HG03469 (cell line): ENCODE results near the gene HORMAD2.
"Not testable (repeated sequence)": the region's sequence is repeated elsewhere in the genome, so short reads cannot be mapped to it uniquely, and the experiment has no call there.

ENCODE experiments used
- ATAC-seq: cut with Tn5 transposase; IDR thresholded peaks from one replicate; pipeline ENCODE4 v1.9.1; 2021; ENCODE audit warnings: mild to moderate bottlenecking, moderate library complexity, moderate number of reproducible peaks; ENCODE audit not compliant: unreplicated experiment

The HORMAD2 gene

DNA sequence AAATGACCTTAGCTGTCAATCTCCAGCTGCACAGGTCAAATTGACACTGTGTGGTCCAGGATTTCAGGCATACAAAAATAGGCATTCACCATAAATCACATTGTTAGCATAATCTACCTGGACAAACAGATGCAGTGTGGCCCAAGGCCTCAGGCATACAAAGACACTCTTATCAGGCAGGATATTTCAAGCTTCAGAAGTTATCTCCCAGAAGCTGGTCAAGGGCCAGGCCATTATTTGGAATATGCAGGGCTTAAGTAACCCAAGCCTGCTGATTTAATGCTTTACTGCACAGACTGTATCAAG lies 25.5 kb upstream of the HORMAD2 start:
- no peak for ATAC-seq

GRCh38 chr22:30056015-30056414 lies 24.2 kb upstream of the HORMAD2 start:
- ATAC-seq = no peak

DNA sequence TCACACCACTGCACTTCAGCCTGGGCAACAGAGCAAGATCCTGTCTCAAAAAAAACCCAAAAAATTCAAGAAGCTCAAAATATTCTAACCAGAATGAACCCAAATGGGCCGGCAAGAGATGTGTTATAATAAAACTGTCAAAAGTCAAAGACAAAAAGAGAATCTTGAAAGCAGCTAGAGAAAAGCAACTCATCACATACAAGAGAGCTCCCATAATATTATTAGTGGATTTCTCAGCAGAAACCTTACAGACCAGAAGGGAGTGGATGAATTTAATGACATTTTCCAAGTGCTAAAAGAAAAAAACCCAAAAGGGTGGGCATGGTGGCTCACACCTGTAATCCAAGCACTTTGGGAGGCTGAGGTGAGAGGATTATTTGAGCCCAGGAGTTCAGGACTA lies 22.9 kb upstream of the HORMAD2 start:
- ATAC-seq = no peak

GRCh38 chr22:30059346-30060020 lies 20.8 kb upstream of the HORMAD2 start:
- ATAC-seq = not testable (repeated sequence)

DNA sequence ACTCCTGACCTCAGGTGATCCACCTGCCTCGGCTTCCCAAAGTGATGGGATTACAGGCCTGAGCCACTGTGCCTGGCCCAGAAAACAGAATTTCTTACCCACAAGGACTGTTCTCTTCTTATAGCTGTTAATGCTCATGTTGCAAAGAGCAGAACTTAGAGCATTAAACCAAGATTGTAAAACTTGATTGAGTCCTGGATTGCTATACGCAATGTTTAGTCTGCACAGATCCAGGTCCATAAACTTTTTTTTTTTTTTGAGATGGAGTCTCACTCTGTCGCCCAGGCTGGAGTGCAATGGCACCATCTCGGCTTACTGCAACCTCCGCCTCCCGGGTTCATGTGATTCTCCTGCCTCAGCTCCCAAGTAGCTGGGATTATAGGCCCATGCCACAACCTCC lies 19.2 kb upstream of the HORMAD2 start:
- not testable (repeated sequence) for ATAC-seq

GRCh38 chr22:30062259-30062658 lies 18.0 kb upstream of the HORMAD2 start:
- ATAC-seq = no peak

- no peak for ATAC-seq
Measured at GRCh38 chr22:30062950-30063349, 17.3 kb upstream of the HORMAD2 start.

DNA sequence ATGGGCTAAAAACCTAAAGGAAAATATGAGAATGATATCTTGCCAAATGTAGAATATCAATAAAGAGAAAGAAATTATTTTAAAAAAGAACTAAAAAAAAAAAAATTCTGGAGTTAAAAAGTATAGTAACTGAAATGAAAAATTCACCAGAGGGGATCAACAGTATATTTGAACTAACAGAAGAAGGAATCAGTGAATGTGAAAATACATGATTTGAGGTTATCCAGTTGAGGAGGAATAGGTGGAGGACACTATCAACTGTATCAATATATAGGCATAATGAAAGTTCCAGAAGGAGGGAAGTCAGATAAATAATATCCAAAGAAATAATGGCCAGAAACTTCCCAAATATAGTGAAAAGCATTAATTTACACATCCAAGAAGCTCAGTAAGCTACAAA lies 16.1 kb upstream of the HORMAD2 start:
- no peak for ATAC-seq

DNA sequence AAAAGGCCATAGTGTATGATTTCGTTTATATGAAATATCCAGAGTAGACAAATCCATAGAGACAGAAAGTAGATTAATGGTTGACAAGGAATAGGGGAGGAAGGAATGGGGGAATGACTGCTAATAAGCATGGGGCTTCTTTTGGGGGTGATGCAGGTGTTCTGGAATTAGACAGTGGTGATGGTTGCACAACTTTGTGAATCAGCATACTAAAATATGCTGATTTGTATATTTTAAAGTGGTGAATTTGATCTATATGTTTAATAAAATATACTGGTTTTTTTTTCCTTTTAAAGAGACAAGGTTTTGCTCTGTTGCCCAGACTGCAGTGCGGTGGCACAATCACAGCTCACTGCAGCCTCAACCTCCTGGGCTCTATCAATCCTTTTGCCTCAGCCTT lies 6.5 kb upstream of the HORMAD2 start:
- no peak for ATAC-seq

- ATAC-seq = no peak
Measured at GRCh38 chr22:30074147-30074546, 6.1 kb upstream of the HORMAD2 start.

DNA sequence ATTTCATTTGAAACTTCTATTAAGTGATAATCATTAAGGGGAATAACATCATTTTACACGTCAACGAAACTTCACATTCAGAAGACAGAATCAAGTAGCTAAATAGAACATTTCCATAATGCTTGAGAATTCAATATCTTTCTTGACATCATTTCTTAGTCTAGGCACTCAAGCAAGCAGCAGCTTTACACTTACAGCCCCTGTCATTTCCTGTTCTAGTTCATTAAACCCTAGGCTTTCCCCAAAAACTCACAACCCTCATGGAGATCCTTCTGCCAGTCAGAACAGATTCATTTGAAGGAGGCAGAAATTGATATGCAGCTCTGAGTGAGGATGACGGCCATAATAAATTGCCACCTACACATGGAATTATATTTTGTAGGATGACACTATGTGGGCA lies 5.3 kb upstream of the HORMAD2 start:
- ATAC-seq = no peak

- ATAC-seq = no peak
Measured at GRCh38 chr22:30077279-30077880, 2.9 kb upstream of the HORMAD2 start.

GRCh38 chr22:30078320-30079311 lies 1.6 kb upstream of the HORMAD2 start:
- ATAC-seq = no peak

DNA sequence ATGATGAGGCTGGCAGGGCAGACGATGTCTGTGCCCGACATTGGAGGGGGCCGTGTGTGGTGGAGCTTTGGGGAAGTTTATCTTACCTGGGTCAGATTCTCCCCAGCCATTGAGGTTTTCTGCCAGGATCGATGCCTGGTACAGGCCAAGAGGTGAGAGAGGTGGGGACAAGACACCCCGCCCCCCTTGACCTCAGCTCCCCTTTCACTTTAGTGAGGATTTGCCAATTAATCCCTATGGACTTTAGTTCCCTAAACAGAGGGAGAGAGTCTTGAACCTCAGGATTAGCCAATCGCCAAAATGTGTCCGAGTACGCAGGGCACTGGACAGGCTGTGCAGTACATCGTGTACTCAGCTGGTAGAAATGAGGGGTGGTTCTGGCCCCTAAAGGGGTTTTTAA lies 541 bp downstream of the HORMAD2 start:
- ATAC-seq = no peak

- ATAC-seq = no peak
Measured at GRCh38 chr22:30086496-30086895, 6.2 kb downstream of the HORMAD2 start.

GRCh38 chr22:30087037-30087436 lies 6.8 kb downstream of the HORMAD2 start:
- not testable (repeated sequence) for ATAC-seq

DNA sequence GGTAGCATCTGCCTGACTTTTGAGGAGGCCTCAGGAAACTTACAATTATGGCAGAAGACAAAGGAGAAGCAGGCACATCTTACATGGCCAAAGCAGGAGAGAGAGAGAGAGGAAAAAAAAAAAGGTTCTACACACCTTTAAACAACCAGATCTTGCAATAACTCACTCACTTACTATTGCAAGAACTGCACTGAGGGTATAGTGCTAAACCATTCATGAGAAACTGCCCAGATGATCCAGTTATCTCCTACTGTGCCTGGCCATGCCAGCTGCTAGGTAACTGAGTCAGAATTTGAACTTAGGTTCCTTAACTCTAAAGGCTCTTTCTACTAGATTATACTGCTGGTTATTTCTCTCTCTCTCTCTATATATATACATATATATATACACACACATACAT lies 7.3 kb downstream of the HORMAD2 start:
- ATAC-seq = no peak

DNA sequence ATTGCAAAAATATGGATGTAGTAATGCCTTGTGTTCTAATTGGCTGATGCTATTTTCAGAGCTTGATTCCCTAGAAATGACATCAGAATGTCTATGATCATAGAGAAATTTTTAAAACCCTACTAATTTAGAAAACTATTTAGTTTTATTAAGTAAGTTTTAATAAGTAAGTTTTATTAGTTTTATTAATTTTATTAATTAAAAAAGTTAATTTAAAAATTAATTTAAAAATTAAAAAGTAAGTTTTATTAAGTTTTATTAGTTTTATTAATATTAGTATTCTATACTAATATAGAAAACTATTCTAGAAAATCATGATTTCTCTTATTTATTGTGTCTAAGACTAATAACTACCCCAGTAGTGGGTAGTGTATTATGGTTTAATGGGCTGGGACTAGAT lies 8.2 kb downstream of the HORMAD2 start:
- ATAC-seq = no peak

- no peak for ATAC-seq
Measured at GRCh38 chr22:30089655-30089974, 9.4 kb downstream of the HORMAD2 start.

DNA sequence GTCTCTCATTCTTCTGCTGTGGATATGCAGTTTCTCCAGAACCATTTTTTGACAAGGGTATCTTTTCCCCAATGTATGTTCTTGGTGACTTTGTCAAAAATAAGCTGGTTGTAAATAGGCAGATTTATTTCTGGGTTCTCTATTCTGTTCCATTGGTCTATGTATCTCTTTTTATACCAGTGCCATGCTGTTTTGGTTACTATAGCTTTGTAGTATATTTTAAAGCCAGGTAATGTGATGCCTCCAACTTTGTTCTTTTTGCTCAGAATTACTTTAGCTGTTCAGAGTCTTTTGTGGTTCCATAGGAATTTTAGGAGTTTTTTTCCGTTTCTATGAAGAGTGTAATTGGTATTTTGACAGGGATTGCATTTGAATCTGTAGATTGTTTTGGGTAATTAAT lies 12.4 kb downstream of the HORMAD2 start:
- ATAC-seq = no peak

GRCh38 chr22:30094804-30095203 lies 14.5 kb downstream of the HORMAD2 start:
- no peak for ATAC-seq

DNA sequence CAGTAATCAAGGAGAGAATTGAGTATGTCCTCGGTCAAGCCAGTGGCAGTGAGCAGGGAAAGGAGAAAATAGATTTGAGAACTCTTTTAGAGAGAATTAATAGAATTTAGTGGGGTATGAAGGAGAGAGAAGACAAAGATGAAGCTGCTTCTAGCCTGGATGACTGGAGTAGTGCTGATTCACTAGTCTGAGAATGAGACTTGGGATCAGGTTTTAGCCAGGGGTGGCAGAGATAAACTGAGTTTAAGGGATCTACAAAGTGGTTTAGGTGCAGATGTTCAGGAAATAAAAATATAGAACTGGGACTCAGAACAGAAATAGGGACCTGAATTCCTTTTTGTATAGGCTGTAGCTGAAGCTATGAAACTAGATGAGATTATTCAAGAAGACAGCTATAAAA lies 17.6 kb downstream of the HORMAD2 start:
- no peak for ATAC-seq
